GM23248 (cell line): ENCODE data around the gene TARBP1.

Experiments used
- EZH2 ChIP-seq: fragments of 200-600 bp; sonication (generic); IDR thresholded peaks from 2 replicates; pipeline ENCODE4 v1.6.1; 2018; ENCODE audit warnings: antibody characterized with exemption, mild to moderate bottlenecking; ENCODE audit not compliant: insufficient read depth, poor library complexity, severe bottlenecking
- EZH2phosphoT487 ChIP-seq: fragments of 200-600 bp; sonication (generic); IDR thresholded peaks from 2 replicates; pipeline ENCODE4 v1.6.1; 2018; ENCODE audit warnings: antibody characterized with exemption, moderate library complexity, mild to moderate bottlenecking, low read depth; ENCODE audit not compliant: insufficient read depth

GRCh38 chr1:234440348-234440747, 38.6 kb downstream of the TARBP1 start:
- TF ChIP-seq EZH2phosphoT487 = no peak
- TF ChIP-seq EZH2 = no peak
